Right atrium auricular region (tissue), 2 donors: ENCODE data around the gene RBM34. TPM values are rescaled to one million over a fixed set of nuclear protein-coding genes. Genes with fewer than 3 reads are reported as not detected.
"Not testable (repeated sequence)": the region's sequence is repeated elsewhere in the genome, so short reads cannot be mapped to it uniquely, and the experiment has no call there.

Source experiments
- DNase-seq: peaks from one replicate; pipeline ENCODE4 v3.0.0-alpha.2; 2019; ENCODE audit warnings: low spot score
- H3K27ac ChIP-seq, 2 donors: fragments of 200-600 bp; sonication (generic); 1 replicate in 1 of 2; 2 replicates in 1 of 2; pipeline ENCODE4 v1.5.1; 2016 to 2019
- H3K27me3 ChIP-seq, 2 donors: fragments of 200-600 bp; sonication (generic); one replicate each; pipeline versions ENCODE4 v1.5.1 to v1.6.0; 2017 to 2019
- H3K36me3 ChIP-seq: fragments of 200-600 bp; sonication (generic); one replicate; pipeline ENCODE4 v1.5.1; 2016
- H3K4me1 ChIP-seq, 2 donors: fragments of 200-600 bp; sonication (generic); one replicate each; pipeline versions ENCODE4 v1.5.1 to v1.6.0; 2017 to 2019
- H3K4me3 ChIP-seq, 2 donors: fragments of 200-600 bp; sonication (generic); 1 replicate in 1 of 2; 2 replicates in 1 of 2; pipeline ENCODE4 v1.5.1; 2017 to 2019; ENCODE audit warnings: mild to moderate bottlenecking in 1 of 2, moderate library complexity in 1 of 2
- H3K9me3 ChIP-seq, 2 donors: fragments of 200-600 bp; sonication (generic); one replicate each; pipeline ENCODE4 v1.5.1; 2019
- CTCF ChIP-seq, 2 donors: fragments of 200-600 bp; sonication (generic); IDR thresholded peaks; one replicate each; pipeline ENCODE4 v1.5.1; 2019; ENCODE audit warnings: antibody characterized with exemption in 2 of 2
- microRNA-seq, 2 donors: library from miRNA; unstranded; fragments of <30 nt; microRNA quantifications; one replicate each; pipeline ENCODE4, GENCODE V29; 2016 to 2017; ENCODE audit warnings: borderline number of aligned reads in 2 of 2, borderline replicate concordance in 1 of 2
- total RNA-seq, 2 donors: library from RNA; depleted of rRNA; stranded (reverse); fragments of >200 nt; gene quantifications; one replicate each; pipeline ENCODE4 v1.1.0, GENCODE V29; 2016

RBM34 gene
- total RNA-seq, 2 donors from 2014 or later, result 33.5 to 43.7 TPM

- H3K36me3 ChIP-seq, result no peaks in the 10 kb centered on the region
Observed at GRCh38 chr1:235090406-235091069, 70.5 kb downstream of the RBM34 start.

GRCh38 chr1:235088907-235089306 is 72.1 kb downstream of the RBM34 start:
- Histone ChIP-seq H3K4me1 (peaks cover 0 to 15% of the 10 kb centered on the region in 2 donors), H3K27me3 (no peaks in the 10 kb centered on the region), H3K27ac (no peak overlapping the region), H3K4me3 (no peak overlapping the region), H3K36me3 (no peaks in the 10 kb centered on the region), H3K9me3 (no peaks in the 10 kb centered on the region)
- no peak for TF ChIP-seq CTCF (IDR thresholded peaks at IDR 0.05)
- DNase-seq, result no peak

More at GRCh38 chr1:235090406-235091069, 70.5 kb downstream of the RBM34 start:
- peaks cover 0 to 14% of the 10 kb centered on the region in 2 donors for H3K4me1 ChIP-seq
- no peak for DNase-seq
- no peaks in the 10 kb centered on the region for H3K9me3 ChIP-seq
- H3K27me3 ChIP-seq, result no peaks in the 10 kb centered on the region
- TF ChIP-seq CTCF (IDR thresholded peaks at IDR 0.05), result no peak
- no peak overlapping the region for H3K27ac ChIP-seq
- H3K4me3 ChIP-seq, result no peak overlapping the region

GRCh38 chr1:235088430-235088829 is 72.6 kb downstream of the RBM34 start:
- Histone ChIP-seq H3K36me3 (no peaks in the 10 kb centered on the region), H3K9me3 (no peaks in the 10 kb centered on the region), H3K27ac (no peak overlapping the region), H3K27me3 (no peaks in the 10 kb centered on the region), H3K4me3 (no peak overlapping the region), H3K4me1 (peaks cover 0 to 15% of the 10 kb centered on the region in 2 donors)
- TF ChIP-seq CTCF (IDR thresholded peaks at IDR 0.05), result no peak
- no peak for DNase-seq

- TF ChIP-seq CTCF (IDR thresholded peaks at IDR 0.05), result no peak
- Histone ChIP-seq H3K9me3 (no peaks in the 10 kb centered on the region), H3K4me1 (peaks cover 0 to 15% of the 10 kb centered on the region in 2 donors), H3K36me3 (no peaks in the 10 kb centered on the region), H3K27ac (no peak overlapping the region), H3K27me3 (no peaks in the 10 kb centered on the region), H3K4me3 (no peak overlapping the region)
- DNase-seq, result no peak
Observed at GRCh38 chr1:235087906-235088305, 73.1 kb downstream of the RBM34 start.

GRCh38 chr1:235085411-235086117 is 75.5 kb downstream of the RBM34 start:
- Histone ChIP-seq H3K4me1 (peaks cover 0 to 23% of the 10 kb centered on the region in 2 donors), H3K27ac (peak overlapping the region in 1 of 2 donors; percentile 21)
- not testable (repeated sequence) for H3K27me3 ChIP-seq, DNase-seq, H3K4me3 ChIP-seq, H3K9me3 ChIP-seq, H3K36me3 ChIP-seq

Small RNA genes lying within 50 kb of the gene (microRNA-seq; reads per million reads assigned to microRNA genes)
- gene MIR4753, result 0 to 0.71 reads per million in 2 donors

Other genes with a start within 250 kb of the RBM34 start
- gene TOMM20, start 32.4 kb downstream of the RBM34 start, total RNA-seq, result 10 to 100 TPM; 70.2 to 83.5 TPM
- gene ARID4B, start 166.9 kb upstream of the RBM34 start, total RNA-seq, result 10 to 100 TPM; 15.9 to 16.1 TPM
- 10 to 100 TPM; 13.4 to 18.9 TPM for gene GGPS1, start 167.3 kb upstream of the RBM34 start, total RNA-seq
- gene TBCE, start 206.2 kb upstream of the RBM34 start, total RNA-seq, result 10 to 100 TPM; 15.4 to 18.0 TPM